ENCODE results near the gene ASB12. TPM values are rescaled to one million over a fixed set of nuclear protein-coding genes. Genes with fewer than 3 reads are reported as not detected.

The ASB12 gene
- total RNA-seq, 3 donors from 2014 or later (not counting 1 experiment from before 2014, with no cell fraction given): 0.39 to 0.58 TPM; not detected in 1

GRCh38 chrX:64198036-64198435 is 32.4 kb downstream of the ASB12 start:
- H3K27ac ChIP-seq (ENCODE audit: low read length): no peak overlapping the region
- Mint-ChIP-seq H3K27ac (no peak overlapping the region), H3K4me1 (peaks cover 0 to 7% of the 10 kb centered on the region in 2 donors), H3K4me3 (no peak overlapping the region), H3K36me3 (no peaks in the 10 kb centered on the region), H3K9me3 (no peaks in the 10 kb centered on the region), H3K27me3 (ENCODE audit: low read depth in 2 of 2) (no peaks in the 10 kb centered on the region)
- no peaks in the 10 kb centered on the region for H3K4me1 ChIP-seq (ENCODE audit: control insufficient read depth, insufficient read depth, low read length)
- DNase-seq (no peak), ATAC-seq (no peak)
- H3K27me3 ChIP-seq (ENCODE audit: control insufficient read depth, insufficient read depth, low read length): no peaks in the 10 kb centered on the region
- intact Hi-C loops (cut with micrococcal nuclease): no loop called here
- H3K36me3 ChIP-seq (ENCODE audit: control insufficient read depth, insufficient read depth, low read length): no peaks in the 10 kb centered on the region
- H3K9me3 ChIP-seq (ENCODE audit: control insufficient read depth, insufficient read depth, low read length): no peaks in the 10 kb centered on the region
- no peak for TF ChIP-seq CTCF (IDR thresholded peaks at IDR 0.05)
- H3K4me3 ChIP-seq (ENCODE audit: low read length): no peak overlapping the region

- intact Hi-C loops (cut with micrococcal nuclease): no loop called here
- Histone ChIP-seq H3K27ac (ENCODE audit: low read length) (no peak overlapping the region), H3K4me3 (ENCODE audit: low read length) (no peak overlapping the region), H3K4me1 (ENCODE audit: control insufficient read depth, insufficient read depth, low read length) (no peaks in the 10 kb centered on the region), H3K9me3 (ENCODE audit: control insufficient read depth, insufficient read depth, low read length) (no peaks in the 10 kb centered on the region), H3K36me3 (ENCODE audit: control insufficient read depth, insufficient read depth, low read length) (no peaks in the 10 kb centered on the region), H3K27me3 (ENCODE audit: control insufficient read depth, insufficient read depth, low read length) (no peaks in the 10 kb centered on the region)
- no peak overlapping the region for H3K27ac Mint-ChIP-seq
- DNase-seq (no peak), ATAC-seq (no peak)
- no peaks in the 10 kb centered on the region for H3K4me1 Mint-ChIP-seq
- no peaks in the 10 kb centered on the region for H3K36me3 Mint-ChIP-seq
- H3K4me3 Mint-ChIP-seq: no peak overlapping the region
- 92% methylated on average over 2 of the region's 3 CpGs for WGBS (ENCODE audit: insufficient coverage)
- no peaks in the 10 kb centered on the region for H3K27me3 Mint-ChIP-seq (ENCODE audit: low read depth in 2 of 2)
- TF ChIP-seq CTCF (IDR thresholded peaks at IDR 0.05): no peak
- H3K9me3 Mint-ChIP-seq: no peaks in the 10 kb centered on the region
These were observed 33.8 kb downstream of the ASB12 start for GRCh38 chrX:64196606-64197005.

- no peaks in the 10 kb centered on the region for H3K36me3 ChIP-seq (ENCODE audit: control insufficient read depth, insufficient read depth, low read length)
- no peak overlapping the region for H3K4me3 ChIP-seq (ENCODE audit: low read length)
- Mint-ChIP-seq H3K27me3 (ENCODE audit: low read depth in 2 of 2) (no peaks in the 10 kb centered on the region), H3K4me1 (no peaks in the 10 kb centered on the region), H3K4me3 (no peak overlapping the region), H3K9me3 (no peaks in the 10 kb centered on the region), H3K36me3 (no peaks in the 10 kb centered on the region), H3K27ac (no peak overlapping the region)
- H3K27me3 ChIP-seq (ENCODE audit: control insufficient read depth, insufficient read depth, low read length): no peaks in the 10 kb centered on the region
- ATAC-seq (no peak), DNase-seq (no peak)
- H3K27ac ChIP-seq (ENCODE audit: low read length): no peak overlapping the region
- intact Hi-C loops (cut with micrococcal nuclease): no loop called here
- no peaks in the 10 kb centered on the region for H3K4me1 ChIP-seq (ENCODE audit: control insufficient read depth, insufficient read depth, low read length)
- H3K9me3 ChIP-seq (ENCODE audit: control insufficient read depth, insufficient read depth, low read length): no peaks in the 10 kb centered on the region
- 100% methylated on average over 1 of the region's 1 CpG for WGBS (ENCODE audit: insufficient coverage)
- no peak for TF ChIP-seq CTCF (IDR thresholded peaks at IDR 0.05)
These were observed 34.5 kb downstream of the ASB12 start for GRCh38 chrX:64195862-64196261.

GRCh38 chrX:64192673-64193072 is 37.7 kb downstream of the ASB12 start:
- Mint-ChIP-seq H3K27ac (no peak overlapping the region), H3K27me3 (ENCODE audit: low read depth in 2 of 2) (no peaks in the 10 kb centered on the region), H3K36me3 (no peaks in the 10 kb centered on the region), H3K4me1 (no peaks in the 10 kb centered on the region), H3K9me3 (no peaks in the 10 kb centered on the region), H3K4me3 (no peak overlapping the region)
- Histone ChIP-seq H3K36me3 (ENCODE audit: control insufficient read depth, insufficient read depth, low read length) (no peaks in the 10 kb centered on the region), H3K4me3 (ENCODE audit: low read length) (no peak overlapping the region), H3K27me3 (ENCODE audit: control insufficient read depth, insufficient read depth, low read length) (no peaks in the 10 kb centered on the region), H3K4me1 (ENCODE audit: control insufficient read depth, insufficient read depth, low read length) (no peaks in the 10 kb centered on the region), H3K27ac (ENCODE audit: low read length) (no peak overlapping the region), H3K9me3 (ENCODE audit: control insufficient read depth, insufficient read depth, low read length) (no peaks in the 10 kb centered on the region)
- ATAC-seq (no peak), DNase-seq (no peak)
- 95% methylated on average over 5 of the region's 5 CpGs for WGBS (ENCODE audit: insufficient coverage)
- TF ChIP-seq CTCF (IDR thresholded peaks at IDR 0.05): no peak
- intact Hi-C loops (cut with micrococcal nuclease): no loop called here

Data from natural killer cell (primary cell).